Measurements from ENCODE around the gene CDH23. TPM values are rescaled to one million over a fixed set of nuclear protein-coding genes. Genes with fewer than 3 reads are reported as not detected.

Gene CDH23
- total RNA-seq, 2 donors from 2014 or later, result 3.9 to 4.4 TPM

DNA sequence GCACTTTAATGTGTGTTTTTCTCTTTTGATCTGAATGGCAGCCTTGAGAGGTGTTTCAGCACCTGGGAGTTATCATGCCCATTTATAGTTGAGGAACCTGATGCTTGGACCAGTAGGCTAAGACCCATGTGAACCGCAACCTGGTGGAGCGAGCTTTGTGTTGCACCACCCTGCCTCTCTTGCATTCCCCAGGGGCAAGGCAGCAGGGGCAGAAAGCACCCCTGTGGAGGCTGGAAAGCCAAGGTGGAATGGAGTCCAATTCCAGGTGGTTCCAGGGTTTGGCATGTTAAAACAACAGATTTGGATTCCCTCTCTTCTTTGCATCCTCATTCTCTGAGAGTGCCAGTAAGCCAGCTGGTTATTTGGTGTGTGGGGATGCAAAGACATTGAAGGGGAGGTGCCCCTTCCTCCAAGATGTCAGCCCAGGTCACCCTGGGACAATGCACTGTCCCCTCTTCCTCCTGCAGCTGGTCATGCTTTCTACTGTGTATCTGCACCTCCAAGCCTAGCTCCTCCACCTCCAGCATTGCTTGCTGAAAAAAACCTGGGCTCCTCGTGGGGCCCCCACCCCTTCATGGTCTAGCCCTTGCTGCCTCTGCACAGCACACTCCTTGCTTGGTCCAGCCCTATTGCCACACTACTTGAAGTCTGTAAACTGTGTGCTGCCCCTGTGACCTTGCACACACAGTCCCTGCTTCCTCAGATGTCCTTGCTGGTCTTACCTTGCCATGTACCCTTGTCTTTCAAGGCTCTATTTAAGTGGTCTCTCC, 5.6 kb upstream of the CDH23 start:
- Histone ChIP-seq H3K4me1 (no peaks in the 10 kb centered on the region), H3K27ac (no peak overlapping the region), H3K4me3 (no peak overlapping the region), H3K36me3 (no peaks in the 10 kb centered on the region), H3K9me3 (no peaks in the 10 kb centered on the region), H3K27me3 (no peaks in the 10 kb centered on the region)
- peak; percentile 36 for DNase-seq (ENCODE audit: low spot score)
- TF ChIP-seq, protein P1, sequence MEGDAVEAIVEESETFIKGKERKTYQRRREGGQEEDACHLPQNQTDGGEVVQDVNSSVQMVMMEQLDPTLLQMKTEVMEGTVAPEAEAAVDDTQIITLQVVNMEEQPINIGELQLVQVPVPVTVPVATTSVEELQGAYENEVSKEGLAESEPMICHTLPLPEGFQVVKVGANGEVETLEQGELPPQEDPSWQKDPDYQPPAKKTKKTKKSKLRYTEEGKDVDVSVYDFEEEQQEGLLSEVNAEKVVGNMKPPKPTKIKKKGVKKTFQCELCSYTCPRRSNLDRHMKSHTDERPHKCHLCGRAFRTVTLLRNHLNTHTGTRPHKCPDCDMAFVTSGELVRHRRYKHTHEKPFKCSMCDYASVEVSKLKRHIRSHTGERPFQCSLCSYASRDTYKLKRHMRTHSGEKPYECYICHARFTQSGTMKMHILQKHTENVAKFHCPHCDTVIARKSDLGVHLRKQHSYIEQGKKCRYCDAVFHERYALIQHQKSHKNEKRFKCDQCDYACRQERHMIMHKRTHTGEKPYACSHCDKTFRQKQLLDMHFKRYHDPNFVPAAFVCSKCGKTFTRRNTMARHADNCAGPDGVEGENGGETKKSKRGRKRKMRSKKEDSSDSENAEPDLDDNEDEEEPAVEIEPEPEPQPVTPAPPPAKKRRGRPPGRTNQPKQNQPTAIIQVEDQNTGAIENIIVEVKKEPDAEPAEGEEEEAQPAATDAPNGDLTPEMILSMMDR (IDR thresholded peaks at IDR 0.05), result no peak

DNA sequence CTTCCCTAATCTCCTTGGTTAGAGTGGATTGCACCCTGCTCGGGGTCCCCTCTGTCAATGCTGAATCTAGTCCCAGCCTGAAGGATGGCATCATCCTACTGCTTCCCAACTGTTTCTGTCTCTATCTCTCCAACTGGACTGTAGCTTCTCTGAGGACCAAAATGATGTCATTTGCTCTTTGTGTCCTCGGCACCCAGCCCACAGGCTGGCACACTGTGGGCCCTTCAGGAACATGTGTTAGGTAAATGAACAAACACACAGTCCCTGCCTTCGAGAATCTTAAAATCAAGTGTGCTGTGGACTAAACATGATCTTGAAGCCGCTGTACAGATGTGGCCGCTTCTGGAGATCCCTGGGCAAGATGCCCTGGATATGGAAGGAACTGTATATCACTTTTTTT, 5.0 kb upstream of the CDH23 start:
- TF ChIP-seq, protein P1 (IDR thresholded peaks at IDR 0.05), result no peak
- no peak overlapping the region for H3K4me3 ChIP-seq
- peak; percentile 36 for DNase-seq (ENCODE audit: low spot score)
- H3K27me3 ChIP-seq, result no peaks in the 10 kb centered on the region
- no peaks in the 10 kb centered on the region for H3K36me3 ChIP-seq
- no peak overlapping the region for H3K27ac ChIP-seq
- H3K4me1 ChIP-seq, result no peaks in the 10 kb centered on the region
- no peaks in the 10 kb centered on the region for H3K9me3 ChIP-seq

DNA sequence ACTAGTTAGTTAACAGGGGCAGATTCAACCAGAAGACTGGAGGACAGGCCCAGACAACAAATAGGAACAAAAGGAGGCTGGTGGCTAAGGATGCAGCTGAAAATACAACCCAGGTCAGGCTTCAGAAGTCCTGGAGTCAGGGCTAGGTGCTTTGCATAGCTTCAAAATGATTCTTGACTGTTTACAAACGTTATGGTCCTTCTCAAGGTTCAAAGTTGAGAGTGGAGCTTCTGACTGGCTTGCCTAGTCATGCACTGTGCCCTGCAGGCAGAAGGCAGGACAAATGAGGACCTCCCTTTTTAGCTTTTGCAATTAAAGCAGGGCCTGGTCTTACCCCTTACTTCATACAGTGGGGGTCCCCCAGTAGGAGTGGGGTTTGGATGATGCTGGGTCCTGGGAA, 4.4 kb upstream of the CDH23 start:
- Histone ChIP-seq H3K9me3 (no peaks in the 10 kb centered on the region), H3K27me3 (no peaks in the 10 kb centered on the region), H3K36me3 (no peaks in the 10 kb centered on the region), H3K27ac (no peak overlapping the region), H3K4me3 (no peak overlapping the region), H3K4me1 (peaks cover 0 to 6% of the 10 kb centered on the region in 2 donors)
- peak; percentile 28 for DNase-seq (ENCODE audit: low spot score)
- TF ChIP-seq, protein P1 (IDR thresholded peaks at IDR 0.05), result no peak

DNA sequence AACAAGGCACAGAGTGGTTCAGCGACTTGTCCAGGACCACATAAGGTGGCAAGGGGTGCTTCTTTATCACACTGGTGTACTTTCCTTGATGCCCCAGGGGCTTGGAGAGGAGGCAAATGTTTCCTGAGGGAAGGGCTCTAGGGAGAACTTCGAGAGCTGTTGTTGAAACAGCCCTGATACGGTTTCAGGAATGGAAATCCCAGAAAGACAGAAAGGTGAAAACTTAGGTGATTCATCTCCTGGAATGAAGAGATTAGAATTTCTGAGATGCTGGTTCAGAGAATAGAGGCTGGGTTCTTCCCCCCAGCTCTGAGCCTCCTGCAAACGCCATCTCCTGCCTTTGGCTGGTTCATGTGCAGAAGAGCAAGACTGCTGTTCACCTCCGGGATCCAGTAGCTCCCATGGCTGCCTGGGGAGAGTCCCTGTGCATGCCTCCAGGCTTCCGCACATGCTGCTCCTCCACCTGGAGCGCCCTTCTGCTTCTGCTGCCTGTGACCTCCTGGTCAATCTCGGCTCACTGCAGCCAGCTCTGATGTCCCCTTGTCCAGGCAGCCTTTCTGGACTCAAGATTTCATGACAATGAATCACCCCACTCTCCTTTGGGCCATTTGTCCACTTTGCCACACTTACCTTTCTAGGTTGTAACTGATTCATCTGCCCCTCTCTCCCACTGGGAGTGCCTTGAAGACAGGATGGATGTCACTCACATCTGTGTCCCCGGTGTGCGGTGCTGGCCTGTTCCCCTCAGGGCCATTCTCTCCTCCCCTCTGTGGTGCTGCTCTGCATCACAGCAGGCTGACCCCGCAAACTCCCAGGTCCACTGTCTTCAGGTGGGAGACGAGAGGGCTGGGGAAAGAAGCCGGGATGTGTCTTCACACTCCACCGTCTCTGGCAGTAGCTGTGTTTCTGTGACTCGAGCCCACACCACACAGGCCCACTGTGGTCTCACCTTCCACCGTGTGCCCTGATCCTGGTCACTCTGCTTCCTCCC, 3.6 kb upstream of the CDH23 start:
- Histone ChIP-seq H3K36me3 (no peaks in the 10 kb centered on the region), H3K27ac (no peak overlapping the region), H3K4me3 (no peak overlapping the region), H3K4me1 (peaks cover 0 to 14% of the 10 kb centered on the region in 2 donors), H3K9me3 (no peaks in the 10 kb centered on the region), H3K27me3 (no peaks in the 10 kb centered on the region)
- peak; percentile 52 for DNase-seq (ENCODE audit: low spot score)
- TF ChIP-seq, protein P1 (IDR thresholded peaks at IDR 0.05), result no peak

DNA sequence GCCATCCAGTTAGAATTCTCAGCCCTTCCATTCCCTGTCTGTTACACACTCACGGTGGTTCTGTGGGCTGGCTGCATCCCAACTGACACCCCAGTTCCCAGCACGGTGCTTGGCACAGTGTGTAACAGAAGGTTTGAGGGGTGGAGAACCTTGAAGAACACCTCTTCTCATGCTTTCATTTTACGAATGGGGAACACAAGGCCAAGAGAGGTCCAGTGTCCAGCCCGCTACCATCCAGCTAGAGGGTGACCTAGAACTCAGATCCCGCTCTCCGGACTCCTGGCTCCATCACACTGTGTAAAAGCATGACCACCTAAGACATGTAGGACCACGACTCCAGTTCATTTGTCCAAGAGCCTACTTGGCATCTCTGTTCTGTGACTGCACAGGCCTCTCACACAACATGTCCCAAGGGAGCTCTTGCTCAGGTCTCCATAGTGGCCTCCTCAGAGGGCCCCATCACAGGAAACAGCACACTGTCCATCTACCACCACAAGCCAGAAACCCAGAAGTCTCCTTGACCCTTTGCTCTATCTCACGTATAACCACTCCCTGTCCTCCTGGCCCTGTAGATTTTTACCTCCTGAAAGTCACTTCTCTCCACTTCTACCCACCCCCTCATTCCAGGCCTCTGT, 2.8 kb upstream of the CDH23 start:
- Histone ChIP-seq H3K27me3 (no peaks in the 10 kb centered on the region), H3K36me3 (no peaks in the 10 kb centered on the region), H3K9me3 (no peaks in the 10 kb centered on the region), H3K4me1 (peaks cover 0 to 21% of the 10 kb centered on the region in 2 donors), H3K27ac (no peak overlapping the region), H3K4me3 (no peak overlapping the region)
- TF ChIP-seq, protein P1 (IDR thresholded peaks at IDR 0.05), result no peak
- peak; percentile 52 for DNase-seq (ENCODE audit: low spot score)

Measured in right atrium auricular region (tissue), 2 donors.